HL-60/S4 treated with retinoic acid at 250 ng/mL for 4 days and 3 days (cell line): ENCODE data around the gene NR2E1.

Source experiments
- in situ Hi-C: fragments of 300-500 bp; cut with MboI; formaldehyde crosslinking; loops from 2 replicates; pipeline ENCODE4 v1.7.0; 2022; ENCODE audit warnings: low sequenced_read_pairs

The NR2E1 gene

DNA sequence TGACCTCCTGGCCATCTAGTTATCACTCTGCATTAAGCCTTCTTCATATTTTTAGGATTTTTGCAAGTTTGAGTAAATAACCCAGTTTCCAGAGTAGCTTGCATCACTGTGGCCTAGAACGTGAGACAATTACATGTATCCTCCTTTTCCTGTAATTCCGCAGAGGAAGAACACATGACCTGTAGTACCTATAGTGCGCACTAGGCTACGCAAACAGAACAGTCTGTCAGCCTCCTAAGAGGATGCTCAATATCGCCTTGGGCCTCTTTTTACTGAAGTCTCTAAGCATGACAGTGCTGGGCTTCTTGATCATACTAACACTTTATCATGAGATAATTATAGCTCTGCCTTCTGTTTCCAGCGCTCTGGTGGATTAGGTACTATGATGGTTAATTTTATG lies 20.2 kb upstream of the NR2E1 start:
- in situ Hi-C loops = no loop called here

DNA sequence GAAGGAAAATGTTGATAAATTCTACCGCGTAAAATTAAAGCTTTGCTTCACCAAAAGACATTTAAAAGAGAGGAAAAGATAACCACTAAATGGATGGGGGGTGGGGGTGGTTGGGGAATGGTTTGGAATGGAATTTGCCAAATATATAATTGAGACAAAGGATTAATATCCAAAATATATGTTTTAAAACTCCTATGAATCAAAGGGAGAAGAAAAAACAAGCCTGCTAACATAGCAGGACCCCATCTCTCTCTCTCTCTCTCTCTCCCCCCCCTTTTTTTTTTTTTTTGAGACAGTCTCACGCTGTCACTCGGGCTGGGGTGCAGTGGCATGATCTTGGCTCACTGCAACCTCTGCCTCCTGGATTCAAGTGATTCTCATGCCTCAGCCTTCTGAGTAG lies 13.4 kb upstream of the NR2E1 start:
- in situ Hi-C loops = no loop called here

DNA sequence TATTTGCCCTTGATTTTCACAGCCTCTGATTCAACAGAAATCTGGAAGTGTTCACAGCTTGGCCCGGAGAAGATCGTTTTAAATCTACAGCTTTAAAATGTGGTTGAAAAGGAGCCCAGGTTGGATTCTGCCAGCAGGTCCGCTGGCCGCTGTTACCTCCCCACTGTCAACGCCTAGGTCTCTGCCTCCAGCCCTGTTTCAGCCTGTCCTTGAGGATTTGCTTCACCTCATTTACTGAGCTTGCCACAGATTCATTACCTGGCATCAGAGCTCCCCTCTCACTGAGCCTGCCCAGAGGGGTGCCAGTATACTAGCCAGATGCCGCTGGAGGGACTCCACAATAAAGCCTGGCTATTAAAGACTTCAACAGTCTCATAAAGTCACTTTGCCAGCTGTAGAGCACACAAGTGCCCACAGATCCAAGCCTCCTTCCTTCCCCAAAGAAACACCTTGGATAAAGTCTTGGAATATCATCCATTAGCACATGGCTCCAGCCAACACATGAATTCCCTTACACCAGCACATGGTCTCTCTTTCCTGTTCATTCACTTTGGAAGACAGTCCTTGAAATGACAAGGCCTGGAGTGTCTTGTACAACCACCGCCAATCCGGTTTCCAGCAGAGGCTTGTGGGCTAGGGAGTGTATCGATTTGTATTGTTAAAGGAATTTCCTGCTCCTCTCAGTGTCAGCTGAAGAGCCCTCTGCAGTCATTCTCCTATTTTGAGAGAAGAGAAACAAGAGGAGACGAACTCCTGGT lies 9.5 kb upstream of the NR2E1 start:
- in situ Hi-C loops = no loop called here

DNA sequence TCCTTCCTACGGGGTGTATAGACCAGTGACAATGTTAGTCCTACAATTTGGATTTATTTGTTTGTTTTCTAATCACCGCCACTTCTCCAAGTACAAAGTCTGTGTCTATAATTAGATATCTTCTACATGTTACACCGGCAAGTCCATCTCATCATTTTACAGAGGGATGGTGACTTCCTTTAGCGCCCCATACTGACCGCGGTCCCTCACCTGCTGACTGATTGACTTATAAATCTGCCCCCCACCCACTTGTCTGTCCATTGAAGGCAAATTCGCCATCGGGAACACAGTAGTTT lies 8.9 kb upstream of the NR2E1 start:
- in situ Hi-C loops = no loop called here

DNA sequence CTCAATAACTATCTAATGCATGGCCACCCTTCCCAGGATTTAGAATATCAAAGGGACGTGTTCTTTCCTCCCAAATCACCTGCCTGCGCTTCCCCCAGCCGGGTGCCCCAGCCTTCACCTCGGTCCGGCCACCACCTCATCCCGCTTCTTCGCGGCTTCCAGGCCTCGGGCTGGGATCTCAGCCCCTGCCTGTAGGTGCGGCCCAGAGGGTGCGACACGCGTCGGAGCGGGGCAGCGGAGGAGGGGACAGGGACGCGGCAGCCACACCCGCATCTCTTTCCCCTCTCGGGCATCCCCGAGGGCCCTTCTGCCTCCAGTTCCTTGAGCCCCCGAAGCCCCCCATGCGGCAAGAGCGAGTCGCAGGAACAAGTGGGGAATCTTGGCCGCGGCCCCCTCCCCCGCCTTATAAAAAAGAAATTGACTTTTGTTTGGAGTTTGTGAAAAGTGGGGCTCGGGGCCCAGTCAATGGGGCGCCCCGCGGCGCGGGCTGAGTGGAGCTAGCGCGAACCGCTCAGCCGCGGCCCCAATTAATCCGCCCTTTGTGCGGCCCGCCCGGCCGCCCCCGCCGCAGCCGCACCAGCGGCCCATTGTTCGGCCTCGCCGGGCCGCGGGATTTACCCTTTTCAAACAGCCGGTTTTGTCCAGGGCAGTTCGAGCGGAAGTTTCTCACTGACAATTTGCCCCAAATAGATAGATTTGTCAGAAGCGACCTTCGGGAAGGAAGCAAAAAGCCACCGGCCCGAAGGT lies 8.4 kb upstream of the NR2E1 start:
- in situ Hi-C loops = no loop called here

DNA sequence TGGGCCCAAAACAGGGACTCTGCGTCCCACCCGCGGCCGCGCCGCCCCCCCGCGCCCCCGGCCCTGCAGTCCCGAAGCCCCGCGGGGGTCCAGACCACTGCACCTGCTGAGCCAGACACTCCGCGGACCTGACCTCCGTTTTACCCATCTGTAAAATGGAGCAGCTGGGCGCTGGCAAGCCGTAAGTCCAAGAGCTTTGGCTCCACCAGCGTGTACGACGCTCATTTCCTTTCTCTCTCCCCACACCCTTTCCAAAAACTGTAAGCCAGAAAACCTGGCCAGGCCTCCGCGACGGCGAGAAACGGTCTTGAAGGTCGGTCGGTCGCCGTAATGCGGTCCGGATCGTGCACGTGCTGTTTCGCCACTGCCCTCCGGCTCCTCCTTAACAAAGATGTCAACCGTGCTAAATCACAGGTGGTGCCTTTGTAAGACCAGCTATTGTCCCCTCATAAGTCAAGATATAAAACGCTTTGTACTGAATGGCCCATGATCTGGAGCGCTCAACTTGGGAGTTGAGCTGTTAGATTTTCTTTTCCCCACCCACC lies 7.8 kb upstream of the NR2E1 start:
- in situ Hi-C loops = no loop called here

DNA sequence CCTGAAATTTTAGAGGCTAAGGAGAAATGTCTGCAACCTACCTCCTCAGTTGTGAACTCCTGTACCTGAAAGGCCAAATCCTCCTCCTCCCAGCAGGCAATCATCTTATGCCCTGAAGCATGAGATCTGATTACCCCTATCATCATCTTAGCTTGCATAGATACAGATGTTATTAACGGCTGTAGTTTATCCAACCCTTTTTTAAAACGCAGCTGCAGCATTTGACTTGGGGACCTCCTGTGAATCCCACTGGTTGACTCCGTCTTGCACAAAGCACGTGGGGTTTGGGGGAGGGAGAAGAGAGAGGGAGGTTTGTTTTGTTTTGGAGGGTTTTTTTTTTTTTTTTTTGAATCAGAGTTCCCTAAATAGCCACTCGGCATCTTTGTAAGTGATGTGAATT lies 5.8 kb upstream of the NR2E1 start:
- in situ Hi-C loops = no loop called here

DNA sequence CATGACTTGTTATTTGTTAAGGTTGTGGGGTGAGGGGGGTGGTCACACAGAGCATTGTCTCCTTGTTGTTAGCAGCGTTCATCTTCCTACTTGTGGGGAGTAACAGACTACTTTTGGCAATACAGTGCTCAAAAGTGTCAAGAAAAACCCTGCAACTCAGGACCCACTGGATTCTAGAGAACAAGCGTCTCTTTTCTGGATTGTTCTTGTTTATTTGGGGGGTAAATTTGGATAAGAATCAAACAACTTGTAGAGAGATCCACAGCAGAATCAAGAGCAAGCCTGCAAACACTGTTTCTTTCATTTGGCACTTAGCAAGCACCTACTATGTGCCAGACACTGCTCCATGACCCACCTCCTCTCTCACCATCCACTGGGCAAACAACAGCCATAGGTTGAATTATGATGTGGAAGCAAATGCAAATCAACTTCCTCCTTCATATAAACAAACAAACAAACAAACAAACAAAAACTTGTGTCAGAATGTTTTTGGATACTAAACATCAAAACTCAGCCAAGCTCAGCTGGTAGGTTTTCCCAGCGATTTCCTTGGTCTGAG lies 4.0 kb upstream of the NR2E1 start:
- in situ Hi-C loops = no loop called here

DNA sequence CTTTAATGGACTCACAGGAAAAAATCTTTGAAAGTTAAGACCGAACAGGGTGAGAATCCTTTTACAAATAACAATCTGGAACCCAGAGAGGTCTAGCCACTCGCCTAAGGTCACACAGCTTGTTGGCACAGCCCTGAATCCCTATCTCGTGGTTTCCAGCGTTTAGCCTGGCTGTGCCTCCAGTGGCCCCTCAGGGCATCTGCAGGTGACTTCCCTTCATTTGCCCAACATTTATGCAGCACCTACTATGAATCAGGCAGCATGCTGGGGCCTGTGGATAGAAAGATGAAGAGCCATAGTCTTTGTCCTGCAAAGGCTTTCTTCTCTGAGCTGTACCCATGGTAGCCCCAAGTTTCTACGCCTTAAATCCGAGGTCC lies 2.6 kb upstream of the NR2E1 start:
- in situ Hi-C loops = no loop called here

DNA sequence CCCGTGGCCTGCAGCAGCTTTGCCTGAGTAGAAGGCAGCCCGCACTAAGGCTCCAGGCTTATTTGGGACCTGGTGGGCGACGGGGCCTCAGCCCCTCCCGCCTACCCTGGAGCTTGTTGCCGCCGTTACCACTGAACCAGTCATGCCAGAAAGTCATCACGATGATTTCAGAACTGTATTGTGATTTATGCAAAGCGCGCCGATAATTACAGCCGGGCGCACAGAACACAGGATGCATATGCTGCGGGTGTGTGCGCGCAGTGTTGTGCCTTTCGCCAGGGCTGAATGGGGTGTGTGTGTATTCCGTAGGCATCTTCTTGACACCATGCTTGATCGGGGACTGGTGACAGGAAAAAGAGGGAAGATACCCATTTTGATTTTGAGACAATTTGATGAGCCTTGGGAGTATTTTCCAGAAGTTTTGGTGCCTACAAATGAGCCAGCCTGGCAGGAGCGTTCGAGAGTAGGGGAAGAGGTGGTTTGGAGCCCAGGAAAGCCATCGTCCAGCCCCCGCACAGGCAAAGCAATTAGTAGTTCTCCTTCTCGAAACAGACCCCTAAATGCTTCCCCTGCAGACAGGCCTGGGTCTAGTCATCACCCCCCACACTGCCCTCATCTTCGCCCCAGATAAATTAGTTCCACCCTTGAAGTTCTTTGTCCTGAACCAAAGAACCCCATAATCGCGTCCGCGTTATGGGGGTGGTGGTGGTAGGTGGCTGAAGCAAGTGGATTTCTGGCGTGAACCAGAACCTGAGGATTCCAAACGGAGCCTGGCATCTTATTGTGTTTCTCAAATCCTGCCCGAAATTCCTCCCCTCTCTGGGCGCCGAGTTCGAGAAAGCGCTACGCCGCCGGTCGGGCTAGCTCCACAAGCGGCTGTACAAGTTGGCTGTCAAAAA lies 1.9 kb upstream of the NR2E1 start:
- in situ Hi-C loops = no loop called here

DNA sequence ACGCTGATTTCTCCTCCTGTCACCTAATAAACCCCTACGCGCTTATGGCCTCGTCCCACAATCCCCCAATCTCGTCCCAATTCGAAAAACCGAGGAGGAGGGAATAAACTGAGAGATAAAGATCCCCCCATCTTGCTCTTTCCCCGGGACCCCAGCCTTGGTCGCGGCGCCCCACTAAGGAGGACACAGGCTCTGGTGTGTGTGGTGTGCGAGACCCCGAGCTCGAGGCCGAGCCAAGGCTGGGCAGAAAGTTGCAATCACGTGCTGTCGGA lies 1.3 kb upstream of the NR2E1 start:
- in situ Hi-C loops = no loop called here

DNA sequence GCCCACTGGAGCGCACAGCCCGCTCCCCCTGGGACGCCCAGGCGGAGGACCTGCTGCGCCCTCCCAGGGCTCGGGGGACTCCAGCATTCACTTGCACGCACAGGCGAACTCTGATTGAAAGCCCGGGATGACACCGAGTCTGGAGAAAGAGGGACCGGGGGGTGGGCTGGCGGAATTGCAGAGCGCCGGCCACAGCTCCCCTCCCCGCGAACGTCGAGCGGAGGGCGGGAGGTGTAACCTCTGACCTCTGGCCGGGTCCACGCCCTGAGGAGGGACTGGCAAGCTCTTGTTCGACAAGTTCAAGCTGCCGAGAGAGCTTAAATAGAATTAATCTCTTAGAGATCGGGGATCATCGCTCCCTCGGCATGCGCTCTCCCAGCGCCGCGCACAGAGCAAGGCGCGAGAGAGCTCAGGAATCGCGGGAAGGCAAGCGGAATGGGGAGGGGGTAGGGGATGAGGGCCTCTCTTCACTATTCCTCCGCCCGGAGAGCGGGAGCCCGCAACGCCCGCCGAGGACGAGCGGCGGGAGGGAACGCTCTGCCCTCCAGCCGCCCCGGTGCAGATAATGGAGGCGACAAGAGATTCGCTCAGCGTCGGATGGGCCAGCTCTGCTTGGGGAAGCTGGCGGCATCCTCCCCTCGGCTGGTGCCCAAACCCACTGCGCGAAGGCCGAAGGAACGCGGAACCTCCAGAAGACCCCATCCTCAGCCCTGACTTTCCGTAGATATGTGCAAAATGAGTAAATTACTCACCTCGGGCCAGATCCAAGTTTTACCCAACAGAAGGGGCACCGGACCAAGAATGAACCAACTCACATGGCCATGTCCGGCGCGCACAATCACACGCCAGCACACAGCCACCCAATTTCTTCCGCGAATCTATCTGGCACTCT lies 761 bp upstream of the NR2E1 start:
- in situ Hi-C loops = no loop called here

DNA sequence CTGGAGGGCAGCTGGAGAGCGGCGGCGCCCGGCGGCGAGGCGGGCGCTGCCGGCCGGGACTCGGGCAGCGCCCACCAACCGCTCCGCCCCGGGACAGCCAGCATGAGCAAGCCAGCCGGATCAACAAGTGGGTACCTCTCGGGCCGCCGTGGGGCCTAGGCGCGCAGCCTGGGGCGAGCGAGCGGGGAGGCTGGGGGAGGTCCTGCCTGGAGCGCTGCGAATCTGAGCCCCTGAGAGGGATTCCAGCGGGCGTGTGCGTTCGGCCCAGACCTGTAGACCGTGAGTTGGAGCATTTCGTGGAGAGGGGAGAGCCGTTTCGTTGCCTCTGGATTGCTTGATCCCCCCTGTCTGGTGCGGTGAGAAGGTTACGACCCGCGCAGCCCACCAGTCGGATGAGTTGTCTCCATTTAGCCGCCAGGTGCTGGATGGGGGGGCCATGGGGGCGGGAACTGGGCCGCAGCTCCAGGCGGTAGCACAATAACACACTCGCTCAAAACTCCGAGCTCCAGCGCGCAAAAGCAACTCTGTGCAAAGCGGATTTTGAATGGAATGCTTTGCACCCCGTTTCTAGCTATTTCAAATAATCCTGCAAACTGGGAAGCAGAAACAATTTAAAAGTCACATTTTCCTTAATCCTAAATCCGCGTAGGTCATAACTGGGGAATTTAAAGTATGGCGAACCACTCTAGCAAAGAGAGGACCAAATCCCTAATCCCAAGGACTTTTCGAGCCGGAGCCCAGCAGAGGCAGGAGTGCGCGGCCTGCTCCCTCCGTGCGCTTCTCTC lies 1.0 kb downstream of the NR2E1 start:
- in situ Hi-C loops = no loop called here

DNA sequence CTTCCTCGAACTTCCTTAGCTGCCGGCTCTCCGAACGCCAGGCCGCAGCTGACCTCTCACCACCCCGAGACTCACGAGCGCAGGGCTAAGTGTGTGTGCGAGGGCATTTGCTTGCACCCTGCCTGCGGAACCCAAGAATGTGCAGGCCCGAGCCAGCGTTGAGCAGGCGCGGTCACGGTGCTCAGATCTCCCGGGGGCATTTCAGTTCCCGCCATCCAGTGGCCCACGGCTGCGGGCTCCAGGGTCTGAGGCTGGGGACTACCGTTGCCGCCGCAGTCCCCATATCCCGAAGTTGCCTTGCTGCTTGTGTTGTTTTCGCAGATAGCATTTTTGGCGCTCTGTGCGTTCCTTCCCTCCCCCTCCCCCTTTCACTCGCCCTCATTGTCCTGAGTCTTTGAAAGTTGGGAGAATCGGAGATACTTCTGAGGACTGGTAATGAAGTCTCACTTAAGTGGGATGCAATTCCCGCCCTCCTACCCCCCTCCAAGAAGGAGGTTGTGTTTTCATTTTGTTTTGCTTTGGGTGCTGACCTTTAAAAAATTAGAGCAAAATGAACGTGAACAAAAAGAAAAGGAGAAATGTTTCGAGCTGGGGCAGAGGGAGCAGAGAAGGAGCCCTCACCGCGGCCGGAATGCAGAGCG lies 1.7 kb downstream of the NR2E1 start:
- in situ Hi-C loops = no loop called here

DNA sequence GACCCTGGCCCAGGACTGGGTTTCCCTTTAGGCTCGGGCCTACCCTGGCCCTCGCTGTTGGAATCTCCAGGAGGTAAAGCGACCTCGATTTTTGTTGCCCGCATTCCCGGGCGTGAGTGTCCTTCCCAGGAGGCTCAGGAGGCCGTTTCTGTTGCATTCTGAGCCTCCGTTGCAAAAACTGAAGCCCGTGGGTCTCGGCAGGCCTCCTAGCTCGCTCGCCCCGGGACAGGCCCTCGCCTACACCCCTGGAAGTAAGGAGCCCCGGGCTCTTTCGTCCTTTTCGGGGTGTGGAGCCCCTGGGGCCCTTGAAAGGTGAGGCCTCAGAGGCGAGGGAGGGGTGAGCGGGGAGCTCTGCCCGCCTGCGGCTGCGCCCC lies 2.3 kb downstream of the NR2E1 start:
- in situ Hi-C loops = no loop called here

DNA sequence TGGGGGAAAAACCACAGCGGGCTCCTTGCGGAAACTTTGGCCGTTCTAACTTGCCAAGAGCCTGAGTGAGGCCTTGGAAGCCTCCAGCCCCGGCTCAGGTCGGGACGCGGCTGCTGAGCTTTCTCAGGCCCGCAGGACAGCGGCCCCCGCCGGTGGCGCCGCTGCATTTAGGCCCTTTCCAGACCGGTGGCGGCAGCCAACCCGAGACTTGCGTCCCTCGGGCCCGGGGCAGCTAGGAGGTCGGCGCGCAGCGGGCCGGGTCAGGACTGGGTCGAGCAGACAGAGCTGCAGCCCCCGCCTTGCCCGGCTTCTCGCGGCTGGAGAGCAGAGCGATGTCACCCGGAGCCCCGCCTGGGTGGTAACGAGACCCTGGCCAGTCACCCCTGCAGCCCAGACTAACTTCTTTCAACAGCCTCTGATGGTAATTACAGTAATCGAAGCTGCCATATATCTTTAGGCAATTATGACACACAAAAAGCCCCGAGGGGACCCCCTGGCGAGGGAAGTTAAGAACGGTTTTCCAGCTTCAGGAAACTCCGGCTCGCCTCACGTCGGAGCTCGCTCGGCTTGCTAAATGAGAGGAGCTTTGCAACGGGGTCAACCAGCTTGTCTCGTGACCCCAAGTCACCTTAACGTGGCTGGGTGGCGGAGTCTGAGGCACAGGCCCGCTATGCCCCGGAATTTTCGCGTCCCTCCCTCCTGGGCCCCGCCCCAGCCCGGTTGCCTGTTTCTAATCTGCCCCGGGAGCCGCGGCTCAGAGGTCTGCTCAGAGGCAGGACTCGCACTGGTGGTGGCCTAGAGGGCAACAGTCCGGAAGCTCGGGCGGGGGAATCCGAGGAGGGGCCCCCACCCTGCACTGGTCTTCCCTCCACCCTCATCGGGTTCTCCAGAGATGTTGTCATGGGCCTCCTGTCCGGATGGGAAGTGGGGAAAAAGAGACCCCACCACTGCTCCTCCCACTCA lies 3.0 kb downstream of the NR2E1 start:
- in situ Hi-C loops = no loop called here

DNA sequence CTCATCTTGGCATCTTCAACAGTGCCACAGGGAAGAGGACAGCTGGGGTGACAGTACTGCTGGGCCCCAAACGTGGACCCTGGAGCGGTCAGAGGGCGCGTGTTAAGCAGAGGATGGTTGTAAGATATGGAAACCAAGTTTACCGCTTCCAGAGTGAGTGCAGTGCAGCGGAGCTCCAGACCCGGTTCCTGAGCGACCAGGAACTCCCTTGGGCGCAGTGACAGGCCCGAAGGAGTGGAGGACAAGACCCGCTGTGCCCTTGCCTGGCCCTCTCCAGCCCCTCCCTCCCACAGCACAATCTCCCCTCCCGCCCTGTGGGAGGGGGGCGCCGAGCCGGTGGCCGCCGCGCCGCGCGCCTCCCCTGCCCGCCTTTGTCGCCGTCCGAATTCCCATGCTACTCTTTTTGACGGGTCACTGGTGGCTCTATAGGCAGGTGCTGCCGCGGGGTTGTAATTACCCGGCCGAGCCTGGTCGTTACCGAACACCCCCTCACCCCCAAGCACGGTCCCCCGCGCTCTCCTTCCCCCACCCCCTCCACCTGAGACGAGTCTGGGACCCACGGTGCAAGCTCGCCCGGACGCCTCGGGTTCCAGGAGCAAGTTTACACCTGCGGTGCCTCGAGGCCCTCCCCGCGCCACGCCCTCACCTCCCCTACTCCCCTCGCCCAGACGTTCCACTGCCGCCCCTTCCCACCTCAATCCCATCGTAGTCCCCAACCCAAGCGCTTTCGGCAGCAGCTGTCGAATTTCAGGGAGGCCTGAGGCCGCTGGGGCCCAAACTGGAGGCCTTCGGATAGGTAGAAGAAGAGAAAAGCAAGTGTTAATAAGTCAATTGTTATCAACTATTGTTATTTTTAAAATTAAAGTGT lies 3.9 kb downstream of the NR2E1 start:
- in situ Hi-C loops = no loop called here
